HL-60 (cell line): Measurements from ENCODE around the gene ROR2.

Experiments used
- DNase-seq, 2 experiments: peaks; one replicate each; pipeline ENCODE4 v3.0.0-alpha.2; 2010 to 2020; ENCODE audit warnings: low read depth in 1 of 2, low spot score in 1 of 2
- H3K27ac ChIP-seq: fragments of 250-450 bp; sonication (Bioruptor Pico); replicated peaks from 2 replicates; pipeline ENCODE4 v1.5.1; 2020; ENCODE audit warnings: mild to moderate bottlenecking, moderate library complexity
- H3K27me3 ChIP-seq: fragments of 250-450 bp; sonication (Bioruptor Pico); 2 replicates; pipeline ENCODE4 v1.5.1; 2021; ENCODE audit warnings: mild to moderate bottlenecking, moderate library complexity; ENCODE audit not compliant: insufficient read depth, poor library complexity, severe bottlenecking
- H3K4me3 ChIP-seq: replicated peaks from 2 replicates; pipeline ENCODE4 v1.5.1; 2011; ENCODE audit warnings: mild to moderate bottlenecking, control low read depth, low read length; ENCODE audit not compliant: insufficient read depth
- CTCF ChIP-seq: IDR thresholded peaks from one replicate; pipeline ENCODE4 v1.5.1; 2011; ENCODE audit warnings: low read length, control low read depth, inconsistent platforms; ENCODE audit not compliant: insufficient read depth
- GABPA ChIP-seq: IDR thresholded peaks from 2 replicates; pipeline ENCODE4 v1.6.1; 2012; ENCODE audit warnings: low read depth
- POLR2AphosphoS5 ChIP-seq: IDR thresholded peaks from 2 replicates; pipeline ENCODE4 v1.6.1; 2012; ENCODE audit warnings: low read depth
- REST ChIP-seq: IDR thresholded peaks from 2 replicates; pipeline ENCODE4 v1.6.1; 2012; ENCODE audit warnings: low read depth; ENCODE audit not compliant: insufficient replicate concordance
- SPI1 ChIP-seq: IDR thresholded peaks from 2 replicates; pipeline ENCODE4 v1.6.1; 2012; ENCODE audit warnings: low read depth, mild to moderate bottlenecking, borderline replicate concordance

The ROR2 gene

GRCh38 chr9:91915524-91916263, 34.3 kb downstream of the ROR2 start:
- H3K27ac ChIP-seq: no peak overlapping the region
- H3K27me3 ChIP-seq: no peaks in the 10 kb centered on the region
- no peak overlapping the region for H3K4me3 ChIP-seq
- no peak for DNase-seq
- TF ChIP-seq REST (no peak), CTCF (no peak), SPI1 (no peak), GABPA (no peak), POLR2AphosphoS5 (no peak)

- no peak overlapping the region for H3K4me3 ChIP-seq
- no peak overlapping the region for H3K27ac ChIP-seq
- no peak for DNase-seq
- TF ChIP-seq REST (no peak), GABPA (no peak), SPI1 (no peak), POLR2AphosphoS5 (no peak), CTCF (no peak)
- no peaks in the 10 kb centered on the region for H3K27me3 ChIP-seq
Measured at GRCh38 chr9:91914937-91915336, 35.1 kb downstream of the ROR2 start.

GRCh38 chr9:91914404-91914803, 35.6 kb downstream of the ROR2 start:
- Histone ChIP-seq H3K27me3 (no peaks in the 10 kb centered on the region), H3K27ac (no peak overlapping the region), H3K4me3 (no peak overlapping the region)
- TF ChIP-seq CTCF (no peak), POLR2AphosphoS5 (no peak), SPI1 (no peak), REST (no peak), GABPA (no peak)
- DNase-seq: no peak
